Stimulated activated naive B cell treated with anti-CD40 and anti-IgM and Interleukin-4, amounts not matched to agents 10 μg/mL and 1 μg/mL and 100 μg/mL, for 72 hours (primary cell): Measurements from ENCODE around the gene VAV2.

Experiments used
- ATAC-seq, 2 donors: fragments of 150-1000 bp; cut with Tn5 transposase; replicated peaks; 2 replicates each; pipeline ENCODE4 v1.10.0; 2021; ENCODE audit warnings: moderate library complexity in 1 of 2
- DNase-seq: peaks from one replicate; pipeline ENCODE4 v3.0.0; 2021
- H3K27ac Mint-ChIP-seq: one replicate; pipeline ENCODE4 v1.8.0; 2022; ENCODE audit warnings: mild to moderate bottlenecking, mixed read lengths
- H3K27me3 Mint-ChIP-seq, 2 donors: one replicate each; pipeline ENCODE4 v1.8.0; 2022; ENCODE audit warnings: mixed read lengths in 2 of 2
- H3K36me3 Mint-ChIP-seq, 2 donors: one replicate each; pipeline ENCODE4 v1.8.0; 2022; ENCODE audit warnings: mixed read lengths in 2 of 2, mild to moderate bottlenecking in 1 of 2
- H3K4me1 Mint-ChIP-seq, 2 donors: one replicate each; pipeline ENCODE4 v1.8.0; 2022; ENCODE audit warnings: mixed read lengths in 2 of 2, mild to moderate bottlenecking in 1 of 2
- H3K4me3 Mint-ChIP-seq, 2 donors: one replicate each; pipeline ENCODE4 v1.8.0; 2022; ENCODE audit warnings: mild to moderate bottlenecking in 2 of 2, mixed read lengths in 2 of 2, moderate library complexity in 1 of 2
- H3K9me3 Mint-ChIP-seq, 2 donors: one replicate each; pipeline ENCODE4 v1.8.0; 2022; ENCODE audit warnings: mixed read lengths in 2 of 2, mild to moderate bottlenecking in 1 of 2

Gene VAV2

GRCh38 chr9:133876144-133876543 is 116.0 kb downstream of the VAV2 start:
- H3K27ac Mint-ChIP-seq: peak overlapping the region; percentile 38
- no peak for ATAC-seq

DNA sequence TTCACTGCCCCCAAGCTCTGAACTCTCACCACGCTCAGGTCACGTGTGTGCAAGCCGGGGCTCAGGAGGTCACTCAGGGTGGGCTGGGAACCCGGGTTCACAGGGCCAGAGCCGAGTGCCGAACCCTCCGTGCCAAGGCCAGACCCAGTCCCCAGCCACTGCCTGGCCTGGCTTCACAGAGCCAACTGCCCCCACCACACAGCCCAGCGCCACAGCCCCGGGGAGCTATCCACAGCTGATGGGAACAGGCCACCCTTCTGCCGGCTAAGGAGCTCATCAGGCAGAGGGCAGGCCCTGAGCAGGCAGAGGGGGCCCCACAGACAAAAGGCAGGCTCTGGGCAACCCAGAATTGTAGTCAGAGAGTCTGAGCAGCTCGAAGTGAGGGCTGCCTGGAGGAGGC is 117.0 kb downstream of the VAV2 start:
- H3K36me3 Mint-ChIP-seq: peaks cover 18 to 40% of the 10 kb centered on the region in 2 donors
- H3K4me1 Mint-ChIP-seq: peaks cover 43 to 76% of the 10 kb centered on the region in 2 donors
- no peaks in the 10 kb centered on the region for H3K27me3 Mint-ChIP-seq

More at GRCh38 chr9:133876144-133876543, 116.0 kb downstream of the VAV2 start:
- no peaks in the 10 kb centered on the region for H3K27me3 Mint-ChIP-seq
- peaks cover 37 to 76% of the 10 kb centered on the region in 2 donors for H3K4me1 Mint-ChIP-seq
- H3K36me3 Mint-ChIP-seq: peaks cover 15 to 33% of the 10 kb centered on the region in 2 donors
- peak overlapping the region in 1 of 2 donors; percentile 25 for H3K4me3 Mint-ChIP-seq
- DNase-seq: no peak
- H3K9me3 Mint-ChIP-seq: no peaks in the 10 kb centered on the region

GRCh38 chr9:133874659-133875058 is 117.5 kb downstream of the VAV2 start:
- Mint-ChIP-seq H3K4me1 (peaks cover 46 to 76% of the 10 kb centered on the region in 2 donors), H3K27me3 (no peaks in the 10 kb centered on the region), H3K9me3 (no peaks in the 10 kb centered on the region), H3K4me3 (no peak overlapping the region), H3K36me3 (peaks cover 18 to 40% of the 10 kb centered on the region in 2 donors), H3K27ac (peak overlapping the region; percentile 20)
- no peak for ATAC-seq
- no peak for DNase-seq

More for the DNA sequence above, 117.0 kb downstream of the VAV2 start:
- Mint-ChIP-seq H3K27ac (peak overlapping the region; percentile 65), H3K4me3 (no peak overlapping the region), H3K9me3 (no peaks in the 10 kb centered on the region)
- ATAC-seq: no peak
- no peak for DNase-seq

DNA sequence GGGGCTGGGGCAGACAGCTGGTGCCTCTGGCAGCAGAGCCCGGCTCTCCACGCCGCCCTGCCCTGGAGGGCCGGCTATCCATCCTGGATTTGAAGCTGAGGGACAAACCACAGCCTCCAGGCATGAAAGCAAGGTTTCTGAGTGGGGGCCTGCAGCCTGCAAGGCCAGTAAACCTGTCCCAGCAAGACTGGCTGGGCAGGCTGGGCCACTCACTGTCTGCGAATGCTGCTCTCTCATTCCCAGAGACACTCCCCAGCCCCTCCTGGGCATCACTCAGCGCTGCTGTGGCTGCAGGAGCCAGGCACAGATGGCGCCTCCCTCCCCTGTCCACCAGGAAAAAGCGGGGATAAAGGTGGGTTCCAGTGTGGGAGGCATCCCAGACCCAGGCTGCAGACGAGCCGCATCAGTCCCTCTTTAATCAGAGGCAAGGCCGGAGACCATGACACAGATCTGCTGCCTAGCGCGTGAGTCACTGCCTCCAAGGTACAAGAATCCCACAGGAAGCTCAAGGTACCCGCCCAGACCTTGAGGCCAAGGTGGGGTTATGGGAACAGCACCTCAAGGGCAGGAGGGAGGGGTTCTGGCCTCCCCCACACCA is 118.0 kb downstream of the VAV2 start:
- H3K27me3 Mint-ChIP-seq: no peaks in the 10 kb centered on the region
- H3K4me3 Mint-ChIP-seq: no peak overlapping the region
- peak overlapping the region; percentile 37 for H3K27ac Mint-ChIP-seq
- peaks cover 46 to 76% of the 10 kb centered on the region in 2 donors for H3K4me1 Mint-ChIP-seq
- ATAC-seq (no peak), DNase-seq (no peak)
- H3K9me3 Mint-ChIP-seq: no peaks in the 10 kb centered on the region
- peaks cover 18 to 42% of the 10 kb centered on the region in 2 donors for H3K36me3 Mint-ChIP-seq

DNA sequence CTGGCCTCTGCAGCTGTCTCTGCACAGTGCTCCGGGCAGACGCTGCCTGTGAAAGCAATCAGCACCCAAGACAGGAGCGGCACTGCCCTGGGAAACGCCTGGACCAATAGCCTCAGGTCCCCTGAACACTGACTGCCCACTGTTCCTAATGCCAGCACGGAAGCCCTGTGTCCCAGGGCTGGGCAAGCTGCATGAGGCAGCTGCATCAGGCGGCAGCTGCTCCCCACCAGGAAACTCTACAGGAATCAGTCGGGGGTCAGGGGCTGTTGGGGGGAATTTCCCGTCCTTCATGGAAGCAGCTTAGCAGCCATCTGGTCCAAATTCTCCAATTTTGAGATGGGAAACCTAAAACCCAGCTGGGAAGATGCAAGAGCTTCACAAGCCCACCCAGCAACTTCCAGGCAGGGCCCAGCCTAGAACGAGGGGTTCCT is 118.6 kb downstream of the VAV2 start:
- Mint-ChIP-seq H3K36me3 (peaks cover 18 to 42% of the 10 kb centered on the region in 2 donors), H3K9me3 (no peaks in the 10 kb centered on the region), H3K4me1 (peaks cover 47 to 79% of the 10 kb centered on the region in 2 donors), H3K27ac (peak overlapping the region; percentile 51), H3K4me3 (no peak overlapping the region), H3K27me3 (no peaks in the 10 kb centered on the region)
- no peak for DNase-seq
- no peak for ATAC-seq

DNA sequence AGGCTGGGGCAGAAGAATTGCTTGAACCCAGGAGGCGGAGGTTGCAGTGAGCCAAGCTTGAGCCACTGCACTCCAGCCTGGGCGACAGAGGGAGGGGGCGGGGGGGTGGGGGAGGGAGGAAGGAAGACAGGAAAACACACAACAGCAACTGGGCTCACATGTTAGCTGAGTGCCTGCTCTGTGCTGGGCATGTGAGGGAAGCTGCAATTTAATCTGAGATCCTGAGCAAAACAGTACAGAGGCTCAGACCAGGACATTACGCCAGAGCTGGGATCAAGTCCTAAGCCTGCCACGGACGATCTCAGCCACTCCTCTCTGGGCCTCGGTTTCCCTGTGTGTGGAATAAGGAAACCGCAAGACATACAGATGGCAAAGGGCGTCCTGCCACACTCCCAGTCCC is 119.1 kb downstream of the VAV2 start:
- H3K36me3 Mint-ChIP-seq: peaks cover 19 to 45% of the 10 kb centered on the region in 2 donors
- no peak for ATAC-seq
- no peak for DNase-seq
- no peaks in the 10 kb centered on the region for H3K9me3 Mint-ChIP-seq
- H3K27me3 Mint-ChIP-seq: no peaks in the 10 kb centered on the region
- peak overlapping the region; percentile 51 for H3K27ac Mint-ChIP-seq
- no peak overlapping the region for H3K4me3 Mint-ChIP-seq
- peaks cover 47 to 84% of the 10 kb centered on the region in 2 donors for H3K4me1 Mint-ChIP-seq

DNA sequence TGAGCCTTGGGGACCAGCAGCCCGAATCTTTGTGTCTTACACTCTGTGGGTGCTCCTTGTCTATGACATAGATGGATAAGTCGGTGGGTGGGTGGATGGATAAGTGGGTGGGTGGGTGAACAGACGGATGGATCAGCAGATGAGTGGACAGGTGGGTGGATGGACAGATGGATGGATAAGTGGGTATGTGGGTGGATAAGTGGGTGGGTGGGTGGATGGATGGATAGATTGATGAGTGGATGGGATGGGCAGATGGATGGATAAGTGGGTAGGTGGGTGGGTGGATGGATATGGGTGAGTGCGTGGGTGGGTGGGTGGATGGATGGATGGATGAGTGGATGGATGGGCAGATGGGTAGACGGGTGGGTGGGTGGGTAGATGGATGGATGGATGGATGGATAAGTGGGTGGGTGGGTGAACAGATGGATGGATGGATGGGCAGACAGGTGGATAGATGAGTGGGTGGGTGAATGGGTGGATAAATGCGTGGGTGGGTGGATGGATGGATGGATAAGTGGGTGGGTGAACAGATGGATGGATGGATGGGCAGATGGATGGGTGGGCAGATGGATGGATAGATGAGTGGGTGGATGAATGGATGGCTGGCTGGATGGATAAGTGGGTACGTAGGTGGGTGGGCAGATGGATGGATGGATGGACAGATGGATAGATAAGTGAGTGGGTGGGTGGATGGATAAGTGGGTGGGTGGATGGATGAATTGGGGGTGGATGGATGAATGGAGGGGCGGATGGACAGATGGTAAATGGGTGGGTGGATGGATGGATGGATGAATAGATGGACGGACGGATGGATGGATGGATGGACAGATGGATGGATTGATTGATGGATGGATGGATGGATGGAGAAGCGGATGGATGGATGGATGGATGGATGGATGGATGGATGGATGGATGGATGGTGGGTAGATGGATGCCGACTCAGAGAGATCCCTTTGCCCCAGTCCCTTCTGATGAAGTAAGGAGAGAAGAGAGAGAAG is 121.2 kb downstream of the VAV2 start:
- Mint-ChIP-seq H3K36me3 (peaks cover 18 to 44% of the 10 kb centered on the region in 2 donors), H3K4me1 (peaks cover 39 to 79% of the 10 kb centered on the region in 2 donors), H3K27me3 (no peaks in the 10 kb centered on the region), H3K4me3 (peak overlapping the region; percentile 64 to 67), H3K9me3 (peaks cover 1 to 3% of the 10 kb centered on the region in 2 donors), H3K27ac (peak overlapping the region; percentile 78)
- ATAC-seq: no peak
- DNase-seq: no peak

GRCh38 chr9:133869674-133870405 is 122.3 kb downstream of the VAV2 start:
- peak; percentile 90 to 93 for ATAC-seq
- H3K9me3 Mint-ChIP-seq: peaks cover 4 to 10% of the 10 kb centered on the region in 2 donors
- H3K36me3 Mint-ChIP-seq: peaks cover 28 to 53% of the 10 kb centered on the region in 2 donors
- no peaks in the 10 kb centered on the region for H3K27me3 Mint-ChIP-seq
- peak overlapping the region; percentile 64 to 67 for H3K4me3 Mint-ChIP-seq
- peak overlapping the region; percentile 78 for H3K27ac Mint-ChIP-seq
- no peak for DNase-seq
- peaks cover 39 to 78% of the 10 kb centered on the region in 2 donors for H3K4me1 Mint-ChIP-seq

- H3K27me3 Mint-ChIP-seq: no peaks in the 10 kb centered on the region
- peaks cover 36 to 53% of the 10 kb centered on the region in 2 donors for H3K36me3 Mint-ChIP-seq
- H3K9me3 Mint-ChIP-seq: peaks cover 4 to 10% of the 10 kb centered on the region in 2 donors
- ATAC-seq (no peak), DNase-seq (no peak)
- peak overlapping the region; percentile 67 for H3K27ac Mint-ChIP-seq
- H3K4me3 Mint-ChIP-seq: no peak overlapping the region
- peaks cover 37 to 83% of the 10 kb centered on the region in 2 donors for H3K4me1 Mint-ChIP-seq
Measured at GRCh38 chr9:133868203-133868602, 123.9 kb downstream of the VAV2 start.

DNA sequence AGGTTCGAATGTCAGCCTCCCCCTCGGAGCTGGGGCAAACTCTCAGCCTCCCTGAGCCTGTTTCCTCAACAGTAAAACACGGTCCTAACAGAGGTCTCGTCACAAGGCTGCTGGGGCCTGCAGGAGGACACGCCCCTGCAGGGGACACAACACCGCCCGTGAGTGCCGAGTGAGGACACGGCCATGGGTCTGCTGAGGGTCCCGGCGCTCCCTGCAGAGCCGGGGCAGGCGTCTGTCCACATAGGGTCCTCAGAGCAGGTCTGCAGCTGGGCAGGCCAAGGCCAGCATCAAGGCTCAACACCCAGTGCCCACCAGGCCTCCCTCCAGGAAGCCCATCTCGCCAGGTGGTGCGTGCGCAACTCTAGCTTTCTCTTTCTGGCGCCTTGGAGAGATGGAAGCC is 125.2 kb downstream of the VAV2 start:
- Mint-ChIP-seq H3K27ac (no peak overlapping the region), H3K4me3 (no peak overlapping the region), H3K36me3 (peaks cover 39 to 60% of the 10 kb centered on the region in 2 donors), H3K9me3 (peaks cover 4 to 10% of the 10 kb centered on the region in 2 donors), H3K27me3 (no peaks in the 10 kb centered on the region), H3K4me1 (peaks cover 43 to 88% of the 10 kb centered on the region in 2 donors)
- no peak for ATAC-seq
- DNase-seq: no peak

DNA sequence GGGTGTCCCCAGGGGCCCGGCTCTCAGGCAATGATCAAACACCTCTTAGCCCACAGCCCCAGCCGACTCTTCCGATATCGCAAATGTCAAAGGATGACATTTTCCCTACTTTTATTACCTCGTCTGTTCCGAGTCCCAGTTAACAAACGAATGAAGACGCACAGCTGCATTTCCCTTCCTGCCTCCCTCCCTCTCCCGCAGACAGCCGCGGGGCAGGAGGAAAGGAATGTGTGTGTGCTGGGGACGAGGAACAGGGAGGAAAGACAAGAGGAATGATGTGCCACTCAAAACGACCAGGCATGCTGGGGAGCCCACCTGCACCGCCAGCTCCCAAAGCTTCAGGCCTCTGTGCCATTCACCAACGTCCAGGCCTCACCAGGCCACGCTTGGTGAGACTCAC is 128.1 kb downstream of the VAV2 start:
- peak overlapping the region; percentile 85 for H3K27ac Mint-ChIP-seq
- H3K4me1 Mint-ChIP-seq: peaks cover 25 to 63% of the 10 kb centered on the region in 2 donors

DNA sequence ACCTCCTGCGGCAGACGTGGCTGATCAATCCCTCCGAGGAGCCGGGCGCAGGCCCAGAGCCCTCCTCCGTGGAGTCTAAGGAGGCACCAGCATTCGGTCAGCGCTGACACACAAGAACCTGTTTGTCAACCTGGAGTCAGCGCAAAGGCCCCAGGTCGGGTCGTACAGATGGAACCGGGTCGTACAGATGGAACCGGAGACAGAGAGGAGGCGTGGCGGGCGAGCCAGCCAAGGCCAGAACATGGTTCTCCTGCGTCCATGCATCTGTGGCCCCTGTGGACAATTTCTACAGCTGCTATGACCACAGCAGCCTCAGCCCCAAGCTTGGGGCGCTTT is 128.9 kb downstream of the VAV2 start:
- H3K27me3 Mint-ChIP-seq: no peaks in the 10 kb centered on the region
- no peak for ATAC-seq
- peaks cover 4 to 10% of the 10 kb centered on the region in 2 donors for H3K9me3 Mint-ChIP-seq
- H3K4me1 Mint-ChIP-seq: peaks cover 24 to 56% of the 10 kb centered on the region in 2 donors
- peaks cover 37 to 55% of the 10 kb centered on the region in 2 donors for H3K36me3 Mint-ChIP-seq
- no peak for DNase-seq
- peak overlapping the region; percentile 81 for H3K27ac Mint-ChIP-seq
- H3K4me3 Mint-ChIP-seq: peak overlapping the region in 1 of 2 donors; percentile 76

More for the DNA sequence above, 128.1 kb downstream of the VAV2 start:
- DNase-seq (no peak), ATAC-seq (no peak)
- H3K27me3 Mint-ChIP-seq: no peaks in the 10 kb centered on the region
- H3K4me3 Mint-ChIP-seq: no peak overlapping the region
- H3K36me3 Mint-ChIP-seq: peaks cover 36 to 56% of the 10 kb centered on the region in 2 donors
- H3K9me3 Mint-ChIP-seq: peaks cover 4 to 10% of the 10 kb centered on the region in 2 donors

- no peak for DNase-seq
- Mint-ChIP-seq H3K27me3 (no peaks in the 10 kb centered on the region), H3K4me1 (peaks cover 27 to 51% of the 10 kb centered on the region in 2 donors), H3K36me3 (peaks cover 37 to 56% of the 10 kb centered on the region in 2 donors), H3K4me3 (peak overlapping the region in 1 of 2 donors; percentile 76), H3K27ac (peak overlapping the region; percentile 86), H3K9me3 (peaks cover 4 to 10% of the 10 kb centered on the region in 2 donors)
- ATAC-seq: peak in 1 of 2 donors; percentile 16
Measured at GRCh38 chr9:133862585-133863256, 129.4 kb downstream of the VAV2 start.
